Testis (tissue), 3 donors: ENCODE results near the gene HIPK3. TPM values are rescaled to one million over a fixed set of nuclear protein-coding genes. Genes with fewer than 3 reads are reported as not detected.

Experiments
- DNase-seq: peaks from one replicate; pipeline ENCODE4 v3.0.0-alpha.2; 2019
- H3K27ac ChIP-seq, 2 donors: fragments of 200-600 bp; sonication (generic); one replicate each; pipeline ENCODE4 v1.5.1; 2019
- H3K27me3 ChIP-seq: fragments of 200-600 bp; sonication (generic); one replicate; pipeline ENCODE4 v1.5.1; 2019
- H3K36me3 ChIP-seq: fragments of 200-600 bp; sonication (generic); one replicate; pipeline ENCODE4 v1.5.1; 2017; ENCODE audit warnings: low read depth; ENCODE audit errors: missing control alignments
- H3K4me1 ChIP-seq: fragments of 200-600 bp; sonication (generic); one replicate; pipeline ENCODE4 v1.5.1; 2019
- H3K4me3 ChIP-seq, 2 donors: fragments of 200-600 bp; sonication (generic); one replicate each; pipeline ENCODE4 v1.5.1; 2017 to 2019
- H3K9me3 ChIP-seq: fragments of 200-600 bp; sonication (generic); one replicate; pipeline ENCODE4 v1.5.1; 2017
- CTCF ChIP-seq, 3 experiments: fragments of 450-650 bp in 2 of 3; fragments of 200-600 bp in 1 of 3; sonication (generic) in 1 of 3; IDR thresholded peaks; one replicate each; pipeline ENCODE4 v1.5.1; 2016 to 2019; ENCODE audit warnings: antibody characterized with exemption in 3 of 3, mild to moderate bottlenecking in 2 of 3, moderate library complexity in 1 of 3
- POLR2A ChIP-seq: fragments of 450-650 bp; IDR thresholded peaks from one replicate; pipeline ENCODE4 v1.6.1; 2017; ENCODE audit warnings: antibody characterized with exemption, mild to moderate bottlenecking, moderate library complexity
- WGBS, 2 donors: methylation state at CpG; one replicate each; pipeline ENCODE4 v1.1.5; 2018; 5-methylcytosine and 5-hydroxymethylcytosine counted together
- intact Hi-C: fragments of 100-400 bp; cut with DNase I; formaldehyde crosslinking; loops from one replicate; pipeline ENCODE4 v1.15.1; 2023; ENCODE audit warnings: low total_unique reads
- polyA plus RNA-seq: library from polyadenylated mRNA; stranded (reverse); fragments of 350-450 nt; fragmentation: Illumina TruSeq; extraction: RNeasy Lipid Tissue Mini Kit (QIAGEN cat#74804); gene quantifications from one replicate; pipeline ENCODE4 v1.2.3, GENCODE V29; 2014; ENCODE audit warnings: low read depth, low replicate concordance; ENCODE audit not compliant: insufficient read depth
- total RNA-seq, 2 donors: library from RNA; depleted of rRNA; stranded (reverse); fragments of >200 nt; gene quantifications; one replicate each; pipeline ENCODE4 v1.2.3, GENCODE V29; 2016

HIPK3 gene
- total and polyA plus RNA-seq, 3 donors from 2014 or later, result 47.6 to 90.2 (median 86.3) TPM

DNA sequence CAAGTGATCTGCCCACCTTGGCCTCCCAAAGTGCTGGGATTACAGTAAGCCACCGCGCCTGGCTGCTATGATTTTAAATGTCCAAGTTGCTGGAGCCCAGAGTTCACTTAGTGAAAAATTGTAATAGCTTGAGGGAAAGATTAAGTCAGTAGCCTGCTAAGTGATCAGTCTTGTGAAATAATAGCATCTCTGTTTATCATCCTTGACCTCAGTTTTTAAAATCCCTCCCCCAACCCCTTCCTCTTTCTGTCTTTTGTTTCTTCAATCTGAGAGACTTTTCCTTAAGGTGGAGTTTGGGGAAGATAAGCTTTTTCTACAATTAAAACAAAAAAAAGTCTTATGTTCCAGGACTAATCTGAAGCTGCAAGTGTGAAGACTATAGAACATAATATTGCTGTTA is 6.4 kb downstream of the HIPK3 start:
- H3K4me1 ChIP-seq, result peaks cover 56% of the 10 kb centered on the region
- no peaks in the 10 kb centered on the region for H3K9me3 ChIP-seq
- no peak overlapping the region for H3K4me3 ChIP-seq
- intact Hi-C loops, result no loop called here
- DNase-seq, result no peak
- H3K27ac ChIP-seq, result peak overlapping the region; percentile 15 to 100
- no peaks in the 10 kb centered on the region for H3K36me3 ChIP-seq
- TF ChIP-seq CTCF (IDR thresholded peaks at IDR 0.05) (no peak), POLR2A (no peak)
- WGBS, 2 donors, result 59 to 78% methylated on average over 2 of the region's 2 CpGs
- H3K27me3 ChIP-seq, result no peaks in the 10 kb centered on the region

- no peaks in the 10 kb centered on the region for H3K36me3 ChIP-seq
- no peaks in the 10 kb centered on the region for H3K27me3 ChIP-seq
- no peak overlapping the region for H3K4me3 ChIP-seq
- intact Hi-C loops, result no loop called here
- peak overlapping the region in 1 of 2 donors; percentile 100 for H3K27ac ChIP-seq
- H3K4me1 ChIP-seq, result peaks cover 53% of the 10 kb centered on the region
- TF ChIP-seq POLR2A (no peak), CTCF (IDR thresholded peaks at IDR 0.05) (no peak)
- no peaks in the 10 kb centered on the region for H3K9me3 ChIP-seq
- DNase-seq, result no peak
Measured at GRCh38 chr11:33264926-33265325, 7.7 kb downstream of the HIPK3 start.

- 45 to 51% methylated on average over 8 of the region's 8 CpGs for WGBS, 2 donors
- H3K36me3 ChIP-seq, result no peaks in the 10 kb centered on the region
- no peak overlapping the region for H3K4me3 ChIP-seq
- peak overlapping the region in 1 of 2 donors; percentile 67 for H3K27ac ChIP-seq
- peak; percentile 76 for DNase-seq
- no peaks in the 10 kb centered on the region for H3K9me3 ChIP-seq
- H3K27me3 ChIP-seq, result no peaks in the 10 kb centered on the region
- no peak for TF ChIP-seq CTCF (IDR thresholded peaks at IDR 0.05)
- no peak for TF ChIP-seq POLR2A
- intact Hi-C loops, result no loop called here
- peaks cover 43% of the 10 kb centered on the region for H3K4me1 ChIP-seq
Measured at GRCh38 chr11:33266393-33267215, 9.4 kb downstream of the HIPK3 start.

GRCh38 chr11:33268945-33269540 is 11.9 kb downstream of the HIPK3 start:
- H3K36me3 ChIP-seq, result no peaks in the 10 kb centered on the region
- peaks cover 25% of the 10 kb centered on the region for H3K4me1 ChIP-seq
- DNase-seq, result no peak
- intact Hi-C loops, result no loop called here
- WGBS, 2 donors, result 77 to 83% methylated on average over 4 of the region's 4 CpGs
- TF ChIP-seq POLR2A (no peak), CTCF (IDR thresholded peaks at IDR 0.05) (no peak)
- H3K4me3 ChIP-seq, result no peak overlapping the region
- H3K27me3 ChIP-seq, result no peaks in the 10 kb centered on the region
- H3K27ac ChIP-seq, result peak overlapping the region in 1 of 2 donors; percentile 32
- H3K9me3 ChIP-seq, result no peaks in the 10 kb centered on the region
